GM21390 (cell line): ENCODE results near the gene PRCC.

Experiments
- ATAC-seq: cut with Tn5 transposase; IDR thresholded peaks from one replicate; pipeline ENCODE4 v1.9.1; 2021; ENCODE audit not compliant: unreplicated experiment

Gene PRCC

DNA sequence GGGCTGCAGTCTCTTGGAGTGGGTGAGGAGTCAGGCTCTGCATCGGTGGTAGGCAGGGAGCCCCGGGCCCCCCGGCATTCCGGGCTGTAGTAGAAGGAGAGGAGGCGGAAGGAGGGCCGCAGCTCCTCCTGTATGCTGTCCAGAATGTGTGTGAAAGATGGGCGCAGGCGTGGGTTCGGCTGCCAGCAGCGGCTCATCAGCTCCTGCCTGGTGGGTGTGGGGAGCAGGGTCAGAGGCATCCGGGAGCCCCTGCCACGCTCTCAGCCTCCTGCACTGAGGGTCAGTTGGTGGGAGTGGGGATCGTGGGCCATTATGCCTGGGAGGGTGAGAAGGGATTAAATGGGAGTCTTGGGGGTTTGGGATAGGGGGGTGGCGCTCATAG, 73.6 kb downstream of the PRCC start:
- ATAC-seq, result no peak

GRCh38 chr1:156841295-156841855, 74.0 kb downstream of the PRCC start:
- ATAC-seq, result no peak

GRCh38 chr1:156842618-156843300, 75.4 kb downstream of the PRCC start:
- ATAC-seq, result no peak

GRCh38 chr1:156844102-156844501, 76.8 kb downstream of the PRCC start:
- ATAC-seq, result no peak

DNA sequence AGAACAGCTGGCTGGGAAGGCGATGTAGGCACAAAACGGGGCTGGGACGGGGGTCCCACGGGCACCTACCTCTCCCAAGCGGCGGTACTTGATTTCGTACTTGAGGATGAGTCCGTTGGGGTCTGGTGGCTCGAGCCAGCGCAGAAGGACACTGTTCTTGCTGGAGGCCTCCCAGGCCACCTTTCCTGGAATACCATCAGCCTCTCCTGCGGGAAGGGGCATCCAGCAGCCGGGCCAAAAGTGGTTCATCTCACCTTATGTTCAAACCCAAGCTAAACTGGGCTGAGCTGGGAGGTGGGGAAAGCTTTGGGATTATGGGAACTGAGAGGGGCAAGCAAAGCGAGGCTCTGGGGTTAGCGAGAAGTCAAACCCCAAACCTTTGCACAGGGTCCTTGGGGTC, 77.3 kb downstream of the PRCC start:
- no peak for ATAC-seq

DNA sequence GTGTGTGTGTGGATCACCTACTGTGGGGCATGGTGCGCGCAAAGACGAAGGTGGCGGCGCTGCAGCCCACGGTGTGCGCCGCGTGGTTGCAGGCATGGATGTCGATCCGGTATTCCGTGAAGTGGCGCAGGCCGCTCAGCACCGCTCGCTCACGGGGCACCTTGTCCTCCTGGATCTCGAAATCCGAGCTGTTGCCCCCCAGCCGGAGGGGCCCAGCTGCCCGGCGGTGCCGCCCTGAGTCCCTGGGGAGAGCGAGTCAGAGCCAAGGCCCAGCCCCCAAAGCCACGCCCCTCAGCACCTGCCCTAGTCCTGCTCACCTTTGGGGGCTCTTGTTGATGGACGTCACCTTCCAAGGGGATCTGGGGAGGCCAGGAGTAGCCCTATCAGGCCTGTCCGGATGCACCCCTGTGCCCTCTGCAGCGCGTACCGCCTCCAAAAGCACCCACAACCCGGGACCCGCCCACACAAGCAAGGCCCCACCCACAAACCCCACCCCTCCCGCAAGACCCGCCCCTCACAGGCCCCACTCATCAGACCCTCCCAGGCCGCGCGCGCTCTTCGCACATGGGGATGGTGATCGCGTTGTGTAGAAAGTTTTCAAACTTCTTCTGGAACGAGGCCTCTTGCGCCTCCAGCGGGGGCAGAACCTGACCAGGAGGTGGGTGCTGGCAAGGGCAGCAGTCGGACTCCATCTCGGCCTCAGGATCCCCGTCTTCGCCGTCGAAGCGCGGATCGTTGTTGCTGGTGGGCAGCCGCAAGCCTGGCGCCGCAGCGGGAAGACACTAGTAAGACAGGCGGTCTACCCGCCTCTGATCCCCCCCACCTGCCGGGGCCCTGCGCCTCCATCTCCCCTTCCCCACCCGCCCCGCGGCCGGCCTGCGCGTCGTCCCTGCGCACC, 78.0 kb downstream of the PRCC start:
- no peak for ATAC-seq

GRCh38 chr1:156845953-156846545, 78.7 kb downstream of the PRCC start:
- ATAC-seq, result no peak

GRCh38 chr1:156846643-156847042, 79.3 kb downstream of the PRCC start:
- ATAC-seq, result no peak

- no peak for ATAC-seq
Measured at GRCh38 chr1:156847591-156848460, 80.5 kb downstream of the PRCC start.

DNA sequence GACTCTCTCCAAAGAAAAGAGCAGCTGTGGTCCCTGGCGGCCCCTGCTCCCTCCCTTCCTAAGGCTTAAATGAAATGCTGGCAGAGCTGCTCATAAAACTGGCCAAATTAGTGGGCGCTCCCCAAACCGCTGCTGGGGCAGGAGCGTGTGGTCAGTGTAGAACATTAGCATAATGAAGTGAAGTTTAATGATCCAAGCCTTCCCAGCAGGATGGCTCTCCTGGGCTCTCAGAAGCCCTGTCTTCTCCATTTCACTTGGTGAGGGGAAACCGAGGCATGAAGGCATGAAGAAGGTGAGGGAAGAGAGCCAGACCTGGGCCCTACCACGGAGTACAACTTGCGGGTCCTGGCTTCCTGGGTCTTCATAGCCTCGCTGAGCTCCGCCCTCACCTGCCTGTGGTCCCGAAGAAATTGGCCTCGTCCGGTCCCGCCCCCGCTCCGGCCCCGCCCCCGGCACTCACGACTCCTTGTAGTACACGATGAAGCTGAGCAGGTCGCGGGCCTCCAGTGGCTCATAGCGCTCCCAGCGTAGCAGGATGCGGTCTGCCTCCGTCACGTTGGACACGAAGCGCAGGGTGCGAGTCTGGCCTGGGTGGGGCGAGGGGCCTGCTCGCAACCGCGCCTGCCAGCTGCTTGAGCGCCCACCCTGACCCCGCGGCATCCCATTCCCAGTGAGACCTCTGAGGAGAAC, 81.3 kb downstream of the PRCC start:
- ATAC-seq, result no peak

GRCh38 chr1:156849151-156849496, 81.8 kb downstream of the PRCC start:
- ATAC-seq, result no peak
